Pancreas (tissue), 10 donors: ENCODE data around the gene MUS81. TPM values are rescaled to one million over a fixed set of nuclear protein-coding genes. Genes with fewer than 3 reads are reported as not detected.
A peak's percentile ranks its signal among the peaks of the same experiment; 100 is the strongest.

Experiments
- ATAC-seq, 4 donors: fragments of 200-7000 bp; cut with Tn5 transposase; one replicate each; pipeline versions ENCODE4 v1.8.0 to v1.9.1; 2020; ENCODE audit warnings: mild to moderate bottlenecking in 4 of 4, moderate library complexity in 4 of 4
- DNase-seq, 6 donors: peaks; one replicate each; pipeline ENCODE4 v3.0.0-alpha.2; 2020
- FAIRE-seq: peaks from 2 replicates; lab custom pipeline; 2012; peaks lifted over from hg19 to GRCh38; lab: Jason Lieb, UNC
- H3K27ac ChIP-seq, 4 donors: fragments of 200-600 bp; sonication (generic); 1 replicate in 3 of 4; 2 replicates in 1 of 4; pipeline versions ENCODE4 v1.5.0 to v1.8.0; 2020
- H3K27me3 ChIP-seq, 4 donors: fragments of 200-600 bp; one replicate each; pipeline ENCODE4 v1.8.0; 2021
- H3K36me3 ChIP-seq, 3 donors: fragments of 200-600 bp; sonication (generic) in 1 of 3; one replicate each; pipeline versions ENCODE4 v1.5.0 to v1.8.0; 2020 to 2021
- H3K4me1 ChIP-seq, 3 donors: fragments of 200-600 bp; one replicate each; pipeline ENCODE4 v1.8.0; 2021
- H3K4me3 ChIP-seq, 4 donors: fragments of 200-600 bp; sonication (generic) in 2 of 4; one replicate each; pipeline versions ENCODE4 v1.5.0 to v1.8.0; 2020 to 2021
- H3K9me3 ChIP-seq, 4 donors: fragments of 200-600 bp; one replicate each; pipeline ENCODE4 v1.8.0; 2021
- CTCF ChIP-seq, 4 donors: fragments of 200-600 bp; sonication (generic) in 3 of 4; IDR thresholded peaks; one replicate each; pipeline versions ENCODE4 v1.5.0 to v1.8.0; 2021; ENCODE audit warnings: antibody characterized with exemption in 4 of 4
- WGBS, 2 donors: extraction: QIAGEN DNeasy Blood & Tissue Kit; methylation state at CpG; one replicate each; pipeline ENCODE4 v1.1.7; 2013; 5-methylcytosine and 5-hydroxymethylcytosine counted together
- intact Hi-C, 3 donors: fragments of 100-400 bp; cut with DNase I; formaldehyde crosslinking; loops; one replicate each; pipeline versions ENCODE4 v1.11.1 to v1.14.2; 2022
- polyA plus RNA-seq, 2 donors: library from polyadenylated mRNA; stranded (reverse); fragments of 200-250 nt; gene quantifications; one replicate each; pipeline ENCODE4 v1.2.3, GENCODE V29; 2013
- total RNA-seq, 6 donors: library from RNA; stranded (reverse); fragmentation: NEBNext Ultra II Directional in 4 of 6; extraction: Animal tissue kit (Norgen Biotek cat#: 25700) in 4 of 6; gene quantifications; one replicate each; pipeline versions ENCODE4 v1.2.1 to v1.2.4, GENCODE V29; 2021 to 2023
- donor health status: healthy with polysubstance abuse.
- donor health status: DM: no; HTN: no; CAD: no; lungs with moderate emphysema.
- donor health status: DM: no; HTN: no; CAD: no.
- donor health status: control.
- donor health status: control.
- donor health status: Bipolar disorder and iron deficiency.
- donor health status: DM: yes; HTN: yes; CAD: no.
- donor health status: DM: no; HTN: no; CAD: no.
- donor health status: DM: no; HTN: no; CAD: no.
- donor health status: DM: yes; HTN: yes; CAD: no.

The MUS81 gene
- total and polyA plus RNA-seq, 8 donors, result 12.7 to 62.6 (median 22.5) TPM

DNA sequence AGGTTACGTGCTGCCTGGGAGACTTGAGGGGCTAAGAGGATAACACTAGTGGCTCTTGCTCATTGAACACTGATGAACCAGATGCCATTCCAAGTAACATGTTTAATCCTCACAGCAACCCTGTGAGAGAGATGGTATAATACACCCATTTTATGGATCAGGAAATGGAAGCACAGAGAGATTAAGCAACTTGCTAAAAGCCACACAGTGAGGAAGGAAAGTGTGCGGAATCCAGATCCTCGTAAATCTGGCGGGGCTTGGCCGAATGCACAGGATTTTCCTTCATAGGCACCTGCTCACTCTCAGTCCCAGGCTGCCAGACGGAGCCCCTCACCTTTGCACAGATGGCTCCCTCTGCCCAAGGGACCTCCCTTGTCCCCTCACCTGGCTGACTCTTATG is 47.6 kb downstream of the MUS81 start:
- no peaks in the 10 kb centered on the region for H3K9me3 ChIP-seq
- no peak overlapping the region for H3K27ac ChIP-seq
- no peaks in the 10 kb centered on the region for H3K27me3 ChIP-seq
- intact Hi-C loops, result no loop called here
- H3K36me3 ChIP-seq, result no peaks in the 10 kb centered on the region
- ATAC-seq, result no peak
- FAIRE-seq, result no peak
- no peak overlapping the region for H3K4me3 ChIP-seq
- DNase-seq, result no peak
- H3K4me1 ChIP-seq, result no peaks in the 10 kb centered on the region
- no peak for TF ChIP-seq CTCF (IDR thresholded peaks at IDR 0.05)
- 75 to 79% methylated on average over 6 of the region's 6 CpGs for WGBS, 2 donors

DNA sequence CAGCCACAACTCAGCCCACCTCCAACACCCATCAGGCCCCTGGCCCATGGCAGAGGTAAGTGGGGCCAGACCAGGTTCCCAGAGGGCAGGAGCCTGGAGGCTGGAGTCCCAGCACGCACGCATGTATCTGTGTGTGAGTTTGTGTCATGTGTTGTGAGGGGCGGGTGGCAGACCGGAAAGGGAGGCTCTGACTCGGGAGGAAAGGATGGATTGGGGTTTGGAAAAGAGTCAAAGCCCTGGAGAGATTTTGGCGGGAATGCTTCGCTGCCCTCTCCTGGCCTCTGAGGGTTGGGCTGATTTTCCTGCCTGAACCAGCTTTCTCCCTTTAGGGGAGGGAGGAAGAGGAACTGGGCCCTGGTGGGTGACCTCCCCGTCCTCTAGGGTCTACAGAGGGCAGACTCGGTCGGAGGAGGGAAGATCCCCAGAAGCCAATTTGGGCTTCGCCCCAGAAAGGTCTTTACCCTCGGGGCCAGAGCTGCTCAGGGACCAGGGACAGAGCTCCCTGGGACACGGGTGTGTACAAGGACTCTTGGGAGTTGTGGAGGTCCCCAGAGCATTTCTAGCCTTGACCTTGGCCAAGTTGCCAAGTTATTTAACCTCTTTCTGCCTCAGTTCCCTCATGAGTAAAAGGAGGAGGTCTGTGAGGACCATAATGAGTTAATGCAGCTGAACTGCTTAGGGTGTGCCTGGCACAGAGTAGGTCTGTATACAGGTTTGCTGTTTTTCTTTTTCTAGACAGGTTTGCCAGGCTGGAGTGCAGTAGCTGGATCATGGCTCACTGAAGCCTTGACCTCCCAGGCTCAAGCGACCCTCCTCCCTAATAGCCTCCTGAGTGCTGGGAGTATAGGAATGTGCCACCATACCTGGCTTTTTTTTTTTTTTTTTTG is 51.7 kb downstream of the MUS81 start:
- H3K36me3 ChIP-seq, result no peaks in the 10 kb centered on the region
- no peak overlapping the region for H3K4me3 ChIP-seq
- DNase-seq (no peak), FAIRE-seq (no peak), ATAC-seq (peak in 3 of 4 donors; percentile 7 to 44 (median 37))
- H3K27ac ChIP-seq, result no peak overlapping the region
- no peak for TF ChIP-seq CTCF (IDR thresholded peaks at IDR 0.05)
- no peaks in the 10 kb centered on the region for H3K9me3 ChIP-seq
- 17% methylated on average over 14 of the region's 14 CpGs for WGBS, 2 donors
- no peaks in the 10 kb centered on the region for H3K27me3 ChIP-seq
- intact Hi-C loops, result no loop called here
- H3K4me1 ChIP-seq, result peaks cover 0 to 8% (median 0%) of the 10 kb centered on the region in 3 donors

DNA sequence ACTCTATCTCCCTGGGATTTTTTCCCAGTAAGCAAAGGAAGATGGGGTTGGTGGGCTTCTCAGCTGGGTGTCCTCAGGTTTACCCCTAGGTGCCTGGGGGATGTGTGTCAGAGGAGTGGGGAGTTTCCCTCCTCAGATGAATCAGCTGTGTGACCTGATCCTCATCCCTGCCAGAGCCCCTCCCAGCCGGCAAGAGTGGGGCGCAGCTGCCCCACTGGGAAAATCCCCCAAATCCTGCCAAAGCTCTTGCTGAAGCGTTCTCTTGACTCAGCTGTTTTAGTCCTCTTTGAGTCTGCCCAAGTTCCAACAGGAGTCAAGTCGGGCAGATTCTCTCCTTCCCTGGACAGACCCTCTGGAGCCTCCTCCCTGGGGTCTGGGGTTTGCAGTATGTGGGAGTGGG is 52.6 kb downstream of the MUS81 start:
- ATAC-seq, result no peak
- no peaks in the 10 kb centered on the region for H3K9me3 ChIP-seq
- no peaks in the 10 kb centered on the region for H3K27me3 ChIP-seq
- H3K4me3 ChIP-seq, result no peak overlapping the region
- 52 to 58% methylated on average over 4 of the region's 4 CpGs for WGBS, 2 donors
- no peak for FAIRE-seq
- H3K27ac ChIP-seq, result no peak overlapping the region
- intact Hi-C loops, result no loop called here
- DNase-seq, result no peak
- peaks cover 0 to 16% (median 5%) of the 10 kb centered on the region in 3 donors for H3K4me1 ChIP-seq
- TF ChIP-seq CTCF (IDR thresholded peaks at IDR 0.05), result no peak
- H3K36me3 ChIP-seq, result no peaks in the 10 kb centered on the region

DNA sequence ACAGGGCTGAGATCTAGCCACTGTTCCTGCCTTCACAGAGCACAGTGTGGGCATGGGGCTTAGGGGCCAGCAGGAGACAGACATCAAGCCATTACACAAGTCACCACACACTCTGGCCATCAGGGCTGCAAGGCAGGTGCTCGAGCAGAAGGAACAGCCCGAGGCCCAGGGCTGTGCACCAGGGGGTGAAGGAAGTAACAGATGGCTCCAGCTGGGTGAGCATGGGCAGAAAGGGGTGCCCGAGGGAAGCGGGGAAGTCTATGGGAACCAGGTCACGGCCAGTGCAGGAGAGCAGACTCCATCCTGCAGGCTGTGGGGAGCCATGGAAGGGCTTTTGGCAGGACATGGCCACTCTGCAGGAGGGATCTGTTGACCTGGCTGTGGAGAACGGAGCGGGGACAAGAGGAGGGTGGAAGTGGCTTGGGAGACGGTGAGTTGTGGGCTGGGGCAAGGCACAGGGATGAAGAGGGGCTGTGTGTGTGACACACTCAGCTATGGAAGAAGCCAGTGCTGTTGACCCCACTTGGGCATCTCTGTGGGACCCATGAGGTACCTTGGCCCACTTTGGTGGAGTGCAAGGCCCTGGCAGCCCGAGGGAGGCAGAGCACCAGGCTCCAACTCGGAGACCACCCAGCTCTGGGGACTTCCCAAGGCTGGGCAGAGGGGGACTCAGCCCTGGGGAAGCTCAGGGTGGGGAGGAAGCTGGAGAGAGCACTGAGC is 55.0 kb downstream of the MUS81 start:
- H3K9me3 ChIP-seq, result no peaks in the 10 kb centered on the region
- peak overlapping the region in 1 of 4 donors; percentile 37 for H3K27ac ChIP-seq
- no peak for ATAC-seq
- 60 to 82% methylated on average over 10 of the region's 10 CpGs for WGBS, 2 donors
- no peak for TF ChIP-seq CTCF (IDR thresholded peaks at IDR 0.05)
- FAIRE-seq, result no peak
- intact Hi-C loops, result no loop called here
- H3K27me3 ChIP-seq, result no peaks in the 10 kb centered on the region
- no peak overlapping the region for H3K4me3 ChIP-seq
- H3K4me1 ChIP-seq, result peaks cover 0 to 21% (median 6%) of the 10 kb centered on the region in 3 donors
- no peak for DNase-seq
- H3K36me3 ChIP-seq, result no peaks in the 10 kb centered on the region
